ENCODE data around the gene ABCA3.
"Not testable (repeated sequence)": the region's sequence is repeated elsewhere in the genome, so short reads cannot be mapped to it uniquely, and the experiment has no call there.

Gene ABCA3

GRCh38 chr16:2267913-2268666 is 72.4 kb downstream of the ABCA3 start, which contains the start of gene RNPS1:
Gene RNPS1 (minus strand): TSS chr16:2268126. CDS start chr16:2264643, 3,483 bp downstream.
- peak; percentile 97 for DNase-seq (ENCODE audit: low read depth)
- no peak for TF ChIP-seq CTCF (IDR thresholded peaks at IDR 0.05; ENCODE audit: insufficient read depth, low read depth, low read length, missing control alignments)
- peak within 1 kb of the TSS; percentile 88 for H3K4me3 ChIP-seq (ENCODE audit: low read depth, low read length)

- not testable (repeated sequence) for DNase-seq (ENCODE audit: low read depth)
- peak overlapping the region; percentile 88 for H3K4me3 ChIP-seq (ENCODE audit: low read depth, low read length)
Observed at GRCh38 chr16:2267505-2267912, 73.0 kb downstream of the ABCA3 start.

GRCh38 chr16:2266887-2267286 is 73.6 kb downstream of the ABCA3 start:
- not testable (repeated sequence) for DNase-seq (ENCODE audit: low read depth)
- peak overlapping the region; percentile 88 for H3K4me3 ChIP-seq (ENCODE audit: low read depth, low read length)

GRCh38 chr16:2263026-2263425 is 77.5 kb downstream of the ABCA3 start:
- not testable (repeated sequence) for H3K4me3 ChIP-seq (ENCODE audit: low read depth, low read length); DNase-seq (ENCODE audit: low read depth)

- TF ChIP-seq CTCF (IDR thresholded peaks at IDR 0.05; ENCODE audit: insufficient read depth, low read depth, low read length, missing control alignments), result no peak
- no peak overlapping the region for H3K4me3 ChIP-seq (ENCODE audit: low read depth, low read length)
- DNase-seq (ENCODE audit: low read depth), result no peak
Observed at GRCh38 chr16:2260250-2260649, 80.3 kb downstream of the ABCA3 start.

GRCh38 chr16:2258530-2258929 is 82.0 kb downstream of the ABCA3 start:
- H3K4me3 ChIP-seq (ENCODE audit: low read depth, low read length); DNase-seq (ENCODE audit: low read depth): not testable (repeated sequence)

- no peak overlapping the region for H3K4me3 ChIP-seq (ENCODE audit: low read depth, low read length)
- TF ChIP-seq CTCF (IDR thresholded peaks at IDR 0.05; ENCODE audit: insufficient read depth, low read depth, low read length, missing control alignments), result no peak
- DNase-seq (ENCODE audit: low read depth), result no peak
Observed at GRCh38 chr16:2257726-2258125, 82.8 kb downstream of the ABCA3 start.

- no peak for DNase-seq (ENCODE audit: low read depth)
- H3K4me3 ChIP-seq (ENCODE audit: low read depth, low read length), result no peak overlapping the region
- TF ChIP-seq CTCF (IDR thresholded peaks at IDR 0.05; ENCODE audit: insufficient read depth, low read depth, low read length, missing control alignments), result no peak
Observed at GRCh38 chr16:2256531-2257140, 83.9 kb downstream of the ABCA3 start.

- no peak for DNase-seq (ENCODE audit: low read depth)
- no peak for TF ChIP-seq CTCF (IDR thresholded peaks at IDR 0.05; ENCODE audit: insufficient read depth, low read depth, low read length, missing control alignments)
- no peak overlapping the region for H3K4me3 ChIP-seq (ENCODE audit: low read depth, low read length)
Observed at GRCh38 chr16:2253293-2253692, 87.2 kb downstream of the ABCA3 start.
